ENCODE results near the gene ACCS. TPM values are rescaled to one million over a fixed set of nuclear protein-coding genes. Genes with fewer than 3 reads are reported as not detected.

ACCS gene
- total RNA-seq, 1 donor from 2014 or later = 14.2 TPM

GRCh38 chr11:44058275-44058674 is 7.8 kb upstream of the ACCS start:
- Mint-ChIP-seq H3K27ac (no peak overlapping the region), H3K4me3 (no peak overlapping the region), H3K36me3 (no peaks in the 10 kb centered on the region), H3K9me3 (no peaks in the 10 kb centered on the region), H3K27me3 (peaks cover 19% of the 10 kb centered on the region), H3K4me1 (ENCODE audit: unreplicated experiment) (no peaks in the 10 kb centered on the region)
- no peak for TF ChIP-seq CTCF (conservative IDR thresholded peaks at IDR 0.05)
- DNase-seq (ENCODE audit: extremely low spot score, unreplicated experiment) = no peak

- no peak for TF ChIP-seq CTCF (conservative IDR thresholded peaks at IDR 0.05)
- Mint-ChIP-seq H3K27me3 (peaks cover 8% of the 10 kb centered on the region), H3K9me3 (no peaks in the 10 kb centered on the region), H3K27ac (peak overlapping the region; percentile 90), H3K4me3 (peak overlapping the region; percentile 93), H3K4me1 (ENCODE audit: unreplicated experiment) (peaks cover 3% of the 10 kb centered on the region), H3K36me3 (peaks cover 5% of the 10 kb centered on the region)
- DNase-seq (ENCODE audit: extremely low spot score, unreplicated experiment) = no peak
These were observed 859 bp upstream of the ACCS start for GRCh38 chr11:44065161-44065661.

GRCh38 chr11:44066732-44067141 is 667 bp downstream of the ACCS start:
- Mint-ChIP-seq H3K27ac (peak overlapping the region; percentile 90), H3K4me1 (ENCODE audit: unreplicated experiment) (peaks cover 3% of the 10 kb centered on the region), H3K9me3 (no peaks in the 10 kb centered on the region), H3K27me3 (peaks cover 6% of the 10 kb centered on the region), H3K36me3 (peaks cover 9% of the 10 kb centered on the region), H3K4me3 (peak overlapping the region; percentile 93)
- TF ChIP-seq CTCF (conservative IDR thresholded peaks at IDR 0.05) = no peak
- no peak for DNase-seq (ENCODE audit: extremely low spot score, unreplicated experiment)

- no peak for TF ChIP-seq CTCF (conservative IDR thresholded peaks at IDR 0.05)
- H3K4me1 Mint-ChIP-seq (ENCODE audit: unreplicated experiment) = peaks cover 3% of the 10 kb centered on the region
- H3K27me3 Mint-ChIP-seq = peaks cover 4% of the 10 kb centered on the region
- DNase-seq (ENCODE audit: extremely low spot score, unreplicated experiment) = no peak
- H3K27ac Mint-ChIP-seq = no peak overlapping the region
- peaks cover 9% of the 10 kb centered on the region for H3K36me3 Mint-ChIP-seq
- H3K4me3 Mint-ChIP-seq = peak overlapping the region; percentile 93
- no peaks in the 10 kb centered on the region for H3K9me3 Mint-ChIP-seq
These were observed 1.2 kb downstream of the ACCS start for GRCh38 chr11:44067266-44067665.

- no peak for DNase-seq (ENCODE audit: extremely low spot score, unreplicated experiment)
- no peak for TF ChIP-seq CTCF (conservative IDR thresholded peaks at IDR 0.05)
- Mint-ChIP-seq H3K36me3 (peaks cover 9% of the 10 kb centered on the region), H3K4me3 (no peak overlapping the region), H3K27ac (no peak overlapping the region), H3K9me3 (no peaks in the 10 kb centered on the region), H3K27me3 (no peaks in the 10 kb centered on the region), H3K4me1 (ENCODE audit: unreplicated experiment) (peaks cover 3% of the 10 kb centered on the region)
These were observed 2.1 kb downstream of the ACCS start for GRCh38 chr11:44068180-44068579.

GRCh38 chr11:44071157-44071556 is 5.1 kb downstream of the ACCS start:
- DNase-seq (ENCODE audit: extremely low spot score, unreplicated experiment) = no peak
- Mint-ChIP-seq H3K27me3 (no peaks in the 10 kb centered on the region), H3K9me3 (no peaks in the 10 kb centered on the region), H3K4me1 (ENCODE audit: unreplicated experiment) (no peaks in the 10 kb centered on the region), H3K36me3 (peaks cover 9% of the 10 kb centered on the region), H3K4me3 (no peak overlapping the region), H3K27ac (no peak overlapping the region)
- TF ChIP-seq CTCF (conservative IDR thresholded peaks at IDR 0.05) = no peak
